ENCODE measurements around the gene BEND5. TPM values are rescaled to one million over a fixed set of nuclear protein-coding genes. Genes with fewer than 3 reads are reported as not detected.

The BEND5 gene
- total RNA-seq, result 0.72 and 1.2 TPM in 2 replicates

- H3K79me2 ChIP-seq (ENCODE audit: insufficient read depth, low read length), result no peaks in the 10 kb centered on the region
- TF ChIP-seq CTCF (IDR thresholded peaks at IDR 0.05; ENCODE audit: extremely low read depth, low read depth, low read length), result no peak
- no peak within 1 kb of the TSS for H2AFZ ChIP-seq (ENCODE audit: low read length)
- no peaks in the 10 kb centered on the region for H3K36me3 ChIP-seq (ENCODE audit: insufficient read depth, low read length)
- H3K9me3 ChIP-seq (ENCODE audit: low read depth, low read length), result no peaks in the 10 kb centered on the region
- H4K20me1 ChIP-seq (ENCODE audit: insufficient read depth, low read length), result no peaks in the 10 kb centered on the region
- H3K27ac ChIP-seq (ENCODE audit: low read depth, low read length), result no peak within 1 kb of the TSS
- no peaks in the 10 kb centered on the region for H3K4me1 ChIP-seq (ENCODE audit: insufficient read depth, low read length)
- no peak within 1 kb of the TSS for H3K4me2 ChIP-seq (ENCODE audit: insufficient read depth, low read length)
- H3K27me3 ChIP-seq (ENCODE audit: insufficient read depth, low read length), result peaks cover 25% of the 10 kb centered on the region
- H3K4me3 ChIP-seq (ENCODE audit: insufficient read depth, low read length), result peak within 1 kb of the TSS; percentile 19
- peak; percentile 30 for DNase-seq (ENCODE audit: insufficient read length, low spot score, missing footprints)
Observed at GRCh38 chr1:48776393-48777218, at the start of gene BEND5. Gene BEND5 (minus strand): TSS chr1:48776891. CDS start chr1:48776831, 60 bp downstream.

- Histone ChIP-seq H3K9me3 (ENCODE audit: low read depth, low read length) (no peaks in the 10 kb centered on the region), H3K36me3 (ENCODE audit: insufficient read depth, low read length) (no peaks in the 10 kb centered on the region), H3K4me3 (ENCODE audit: insufficient read depth, low read length) (no peak overlapping the region), H2AFZ (ENCODE audit: low read length) (no peak overlapping the region), H3K79me2 (ENCODE audit: insufficient read depth, low read length) (no peaks in the 10 kb centered on the region), H3K4me2 (ENCODE audit: insufficient read depth, low read length) (no peak overlapping the region), H3K27me3 (ENCODE audit: insufficient read depth, low read length) (no peaks in the 10 kb centered on the region), H3K4me1 (ENCODE audit: insufficient read depth, low read length) (no peaks in the 10 kb centered on the region), H4K20me1 (ENCODE audit: insufficient read depth, low read length) (no peaks in the 10 kb centered on the region), H3K27ac (ENCODE audit: low read depth, low read length) (no peak overlapping the region)
- peak; percentile 11 for DNase-seq (ENCODE audit: insufficient read length, low spot score, missing footprints)
- TF ChIP-seq CTCF (IDR thresholded peaks at IDR 0.05; ENCODE audit: extremely low read depth, low read depth, low read length), result no peak
Observed at GRCh38 chr1:48823168-48823567, 46.5 kb upstream of the BEND5 start.

GRCh38 chr1:48820491-48820890 is 43.8 kb upstream of the BEND5 start:
- Histone ChIP-seq H3K9me3 (ENCODE audit: low read depth, low read length) (no peaks in the 10 kb centered on the region), H3K36me3 (ENCODE audit: insufficient read depth, low read length) (no peaks in the 10 kb centered on the region), H3K27ac (ENCODE audit: low read depth, low read length) (no peak overlapping the region), H2AFZ (ENCODE audit: low read length) (no peak overlapping the region), H3K4me1 (ENCODE audit: insufficient read depth, low read length) (no peaks in the 10 kb centered on the region), H4K20me1 (ENCODE audit: insufficient read depth, low read length) (no peaks in the 10 kb centered on the region), H3K27me3 (ENCODE audit: insufficient read depth, low read length) (no peaks in the 10 kb centered on the region), H3K4me2 (ENCODE audit: insufficient read depth, low read length) (no peak overlapping the region), H3K79me2 (ENCODE audit: insufficient read depth, low read length) (no peaks in the 10 kb centered on the region), H3K4me3 (ENCODE audit: insufficient read depth, low read length) (no peak overlapping the region)
- no peak for DNase-seq (ENCODE audit: insufficient read length, low spot score, missing footprints)
- no peak for TF ChIP-seq CTCF (IDR thresholded peaks at IDR 0.05; ENCODE audit: extremely low read depth, low read depth, low read length)

- no peaks in the 10 kb centered on the region for H3K36me3 ChIP-seq (ENCODE audit: insufficient read depth, low read length)
- H3K9me3 ChIP-seq (ENCODE audit: low read depth, low read length), result no peaks in the 10 kb centered on the region
- H3K4me2 ChIP-seq (ENCODE audit: insufficient read depth, low read length), result no peak overlapping the region
- H3K4me3 ChIP-seq (ENCODE audit: insufficient read depth, low read length), result no peak overlapping the region
- H3K4me1 ChIP-seq (ENCODE audit: insufficient read depth, low read length), result no peaks in the 10 kb centered on the region
- peak; percentile 50 for DNase-seq (ENCODE audit: insufficient read length, low spot score, missing footprints)
- H3K27me3 ChIP-seq (ENCODE audit: insufficient read depth, low read length), result no peaks in the 10 kb centered on the region
- H2AFZ ChIP-seq (ENCODE audit: low read length), result no peak overlapping the region
- no peaks in the 10 kb centered on the region for H4K20me1 ChIP-seq (ENCODE audit: insufficient read depth, low read length)
- H3K79me2 ChIP-seq (ENCODE audit: insufficient read depth, low read length), result no peaks in the 10 kb centered on the region
- peak; percentile 76 for TF ChIP-seq CTCF (IDR thresholded peaks at IDR 0.05; ENCODE audit: extremely low read depth, low read depth, low read length)
- H3K27ac ChIP-seq (ENCODE audit: low read depth, low read length), result no peak overlapping the region
Observed at GRCh38 chr1:48817505-48818114, 40.9 kb upstream of the BEND5 start.

Data from osteoblast (primary cell).